ENCODE data around the gene SIPA1L3. TPM values are rescaled to one million over a fixed set of nuclear protein-coding genes. Genes with fewer than 3 reads are reported as not detected.

The SIPA1L3 gene
- polyA plus RNA-seq, 1 donor from 2014 or later: 2.8 TPM

DNA sequence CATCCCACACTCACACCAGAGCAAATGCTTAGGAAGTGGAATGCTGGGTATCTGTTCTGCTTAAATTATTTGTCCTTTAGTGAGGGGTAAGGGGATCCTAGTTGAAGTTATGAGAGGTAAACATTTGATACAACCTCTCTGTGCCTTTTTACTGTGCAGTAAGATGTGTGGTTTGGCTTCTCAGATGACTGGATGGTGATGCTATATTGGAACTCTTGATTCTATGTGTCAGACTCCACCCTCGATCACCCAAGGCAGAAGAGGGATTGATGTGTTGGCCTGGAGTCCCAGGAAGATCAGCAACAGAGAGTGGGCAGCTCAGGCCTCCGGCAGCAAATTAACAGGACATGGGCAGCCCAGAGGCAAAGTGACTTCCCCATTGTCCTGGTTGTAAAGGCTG, 66.7 kb downstream of the SIPA1L3 start:
- H3K9me3 ChIP-seq (ENCODE audit: low read length): no peaks in the 10 kb centered on the region
- no peaks in the 10 kb centered on the region for H3K27me3 ChIP-seq (ENCODE audit: insufficient read depth, low read depth, low read length)
- H3K4me3 ChIP-seq (ENCODE audit: low read length): no peak overlapping the region
- no peak overlapping the region for H3K9ac ChIP-seq (ENCODE audit: low read length)
- H3K9me2 ChIP-seq (ENCODE audit: insufficient read depth, low read length): no peaks in the 10 kb centered on the region
- H3K79me2 ChIP-seq (replicated peaks; ENCODE audit: insufficient read depth, low read length): no peaks in the 10 kb centered on the region
- H3K36me3 ChIP-seq (ENCODE audit: insufficient read depth, low read length): no peaks in the 10 kb centered on the region
- H3F3A ChIP-seq (ENCODE audit: insufficient read depth, low read length, poor library complexity, severe bottlenecking): no peaks in the 10 kb centered on the region
- H2AFZ ChIP-seq (ENCODE audit: low read depth, low read length): no peak overlapping the region
- H3K27ac ChIP-seq (ENCODE audit: low read length): no peak overlapping the region
- no peaks in the 10 kb centered on the region for H4K20me1 ChIP-seq (ENCODE audit: insufficient read depth)
- TF ChIP-seq MXI1 (conservative IDR thresholded peaks at IDR 0.05; ENCODE audit: poor library complexity, severe bottlenecking): no peak
- no peak overlapping the region for H3K4me2 ChIP-seq (ENCODE audit: low read length)

DNA sequence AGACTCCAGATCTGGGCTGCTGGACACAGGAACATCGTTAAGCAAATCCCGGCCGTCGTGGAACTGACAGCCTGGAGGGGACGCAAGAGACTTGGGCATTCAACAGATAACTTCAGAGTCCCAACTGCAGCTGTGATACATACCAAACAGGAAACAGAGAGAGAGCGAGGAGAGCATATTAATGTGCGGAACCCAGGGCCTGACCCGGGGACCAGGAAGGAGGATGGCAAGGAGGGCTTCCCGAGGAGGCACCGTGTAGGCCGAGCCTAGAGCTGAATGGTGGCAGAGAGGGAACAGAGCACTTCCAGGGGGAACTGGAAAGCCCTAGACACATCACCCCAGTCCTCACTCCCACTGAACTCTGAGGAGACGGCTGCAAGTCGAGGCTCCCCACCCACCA, 68.1 kb downstream of the SIPA1L3 start:
- H3K36me3 ChIP-seq (ENCODE audit: insufficient read depth, low read length): no peaks in the 10 kb centered on the region
- no peaks in the 10 kb centered on the region for H3K9me3 ChIP-seq (ENCODE audit: low read length)
- no peaks in the 10 kb centered on the region for H4K20me1 ChIP-seq (ENCODE audit: insufficient read depth)
- no peak overlapping the region for H3K27ac ChIP-seq (ENCODE audit: low read length)
- H3K27me3 ChIP-seq (ENCODE audit: insufficient read depth, low read depth, low read length): no peaks in the 10 kb centered on the region
- no peaks in the 10 kb centered on the region for H3F3A ChIP-seq (ENCODE audit: insufficient read depth, low read length, poor library complexity, severe bottlenecking)
- no peaks in the 10 kb centered on the region for H3K79me2 ChIP-seq (replicated peaks; ENCODE audit: insufficient read depth, low read length)
- TF ChIP-seq SMC3 (conservative IDR thresholded peaks at IDR 0.05; ENCODE audit: poor library complexity): no peak
- TF ChIP-seq, protein P1, sequence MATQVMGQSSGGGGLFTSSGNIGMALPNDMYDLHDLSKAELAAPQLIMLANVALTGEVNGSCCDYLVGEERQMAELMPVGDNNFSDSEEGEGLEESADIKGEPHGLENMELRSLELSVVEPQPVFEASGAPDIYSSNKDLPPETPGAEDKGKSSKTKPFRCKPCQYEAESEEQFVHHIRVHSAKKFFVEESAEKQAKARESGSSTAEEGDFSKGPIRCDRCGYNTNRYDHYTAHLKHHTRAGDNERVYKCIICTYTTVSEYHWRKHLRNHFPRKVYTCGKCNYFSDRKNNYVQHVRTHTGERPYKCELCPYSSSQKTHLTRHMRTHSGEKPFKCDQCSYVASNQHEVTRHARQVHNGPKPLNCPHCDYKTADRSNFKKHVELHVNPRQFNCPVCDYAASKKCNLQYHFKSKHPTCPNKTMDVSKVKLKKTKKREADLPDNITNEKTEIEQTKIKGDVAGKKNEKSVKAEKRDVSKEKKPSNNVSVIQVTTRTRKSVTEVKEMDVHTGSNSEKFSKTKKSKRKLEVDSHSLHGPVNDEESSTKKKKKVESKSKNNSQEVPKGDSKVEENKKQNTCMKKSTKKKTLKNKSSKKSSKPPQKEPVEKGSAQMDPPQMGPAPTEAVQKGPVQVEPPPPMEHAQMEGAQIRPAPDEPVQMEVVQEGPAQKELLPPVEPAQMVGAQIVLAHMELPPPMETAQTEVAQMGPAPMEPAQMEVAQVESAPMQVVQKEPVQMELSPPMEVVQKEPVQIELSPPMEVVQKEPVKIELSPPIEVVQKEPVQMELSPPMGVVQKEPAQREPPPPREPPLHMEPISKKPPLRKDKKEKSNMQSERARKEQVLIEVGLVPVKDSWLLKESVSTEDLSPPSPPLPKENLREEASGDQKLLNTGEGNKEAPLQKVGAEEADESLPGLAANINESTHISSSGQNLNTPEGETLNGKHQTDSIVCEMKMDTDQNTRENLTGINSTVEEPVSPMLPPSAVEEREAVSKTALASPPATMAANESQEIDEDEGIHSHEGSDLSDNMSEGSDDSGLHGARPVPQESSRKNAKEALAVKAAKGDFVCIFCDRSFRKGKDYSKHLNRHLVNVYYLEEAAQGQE (IDR thresholded peaks at IDR 0.05; ENCODE audit: borderline replicate concordance): no peak
- no peak for TF ChIP-seq TAF1 (IDR thresholded peaks at IDR 0.05; ENCODE audit: low read depth)
- TF ChIP-seq RAD21 (conservative IDR thresholded peaks at IDR 0.05): no peak
- no peak for TF ChIP-seq MXI1 (conservative IDR thresholded peaks at IDR 0.05; ENCODE audit: poor library complexity, severe bottlenecking)
- TF ChIP-seq EZH2 (IDR thresholded peaks at IDR 0.05; ENCODE audit: borderline replicate concordance, insufficient read depth, low read length, poor library complexity, severe bottlenecking): no peak
- no peak for TF ChIP-seq EP300 (conservative IDR thresholded peaks at IDR 0.05; ENCODE audit: poor library complexity, severe bottlenecking)
- TF ChIP-seq POLR2AphosphoS5 (IDR thresholded peaks at IDR 0.05): no peak
- TF ChIP-seq, protein P2, sequence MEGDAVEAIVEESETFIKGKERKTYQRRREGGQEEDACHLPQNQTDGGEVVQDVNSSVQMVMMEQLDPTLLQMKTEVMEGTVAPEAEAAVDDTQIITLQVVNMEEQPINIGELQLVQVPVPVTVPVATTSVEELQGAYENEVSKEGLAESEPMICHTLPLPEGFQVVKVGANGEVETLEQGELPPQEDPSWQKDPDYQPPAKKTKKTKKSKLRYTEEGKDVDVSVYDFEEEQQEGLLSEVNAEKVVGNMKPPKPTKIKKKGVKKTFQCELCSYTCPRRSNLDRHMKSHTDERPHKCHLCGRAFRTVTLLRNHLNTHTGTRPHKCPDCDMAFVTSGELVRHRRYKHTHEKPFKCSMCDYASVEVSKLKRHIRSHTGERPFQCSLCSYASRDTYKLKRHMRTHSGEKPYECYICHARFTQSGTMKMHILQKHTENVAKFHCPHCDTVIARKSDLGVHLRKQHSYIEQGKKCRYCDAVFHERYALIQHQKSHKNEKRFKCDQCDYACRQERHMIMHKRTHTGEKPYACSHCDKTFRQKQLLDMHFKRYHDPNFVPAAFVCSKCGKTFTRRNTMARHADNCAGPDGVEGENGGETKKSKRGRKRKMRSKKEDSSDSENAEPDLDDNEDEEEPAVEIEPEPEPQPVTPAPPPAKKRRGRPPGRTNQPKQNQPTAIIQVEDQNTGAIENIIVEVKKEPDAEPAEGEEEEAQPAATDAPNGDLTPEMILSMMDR (IDR thresholded peaks at IDR 0.05; ENCODE audit: poor library complexity, severe bottlenecking): no peak
- no peak overlapping the region for H3K4me3 ChIP-seq (ENCODE audit: low read length)
- no peaks in the 10 kb centered on the region for H3K9me2 ChIP-seq (ENCODE audit: insufficient read depth, low read length)
- H2AFZ ChIP-seq (ENCODE audit: low read depth, low read length): no peak overlapping the region
- H3K9ac ChIP-seq (ENCODE audit: low read length): no peak overlapping the region
- no peak overlapping the region for H3K4me2 ChIP-seq (ENCODE audit: low read length)

All from neural cell (in vitro differentiated cells).